WTC11 (cell line): ENCODE data around the gene HAX1. TPM values are rescaled to one million over a fixed set of nuclear protein-coding genes. Genes with fewer than 3 reads are reported as not detected.

Experiments used
- ATAC-seq: fragments of 200-7000 bp; cut with Tn5 transposase; 2 replicates; pipeline ENCODE4 v1.10.0; 2021; ENCODE audit warnings: mild to moderate bottlenecking, moderate library complexity
- CTCF ChIA-PET: fragments of 300-600 bp; sonication (Branson Sonifier 250); formaldehyde crosslinking; loops from one replicate; lab custom pipeline; 2021; ENCODE audit warnings: antibody characterized with exemption; lab: Charles Lee
- POLR2A ChIA-PET: fragments of 350-600 bp; sonication (Branson Sonifier 250); formaldehyde crosslinking; loops from one replicate; lab custom pipeline; 2021; ENCODE audit warnings: antibody characterized with exemption; lab: Charles Lee
- DNase-seq: peaks from one replicate; pipeline ENCODE4 v3.0.0; 2021; ENCODE audit warnings: low spot score
- H3K27ac Mint-ChIP-seq: 2 replicates; pipeline ENCODE4 v1.8.0; 2021; ENCODE audit warnings: mixed read lengths
- H3K27me3 Mint-ChIP-seq: 2 replicates; pipeline ENCODE4 v1.8.0; 2021; ENCODE audit warnings: low read depth, mild to moderate bottlenecking, moderate library complexity, mixed read lengths
- H3K36me3 Mint-ChIP-seq: 2 replicates; pipeline ENCODE4 v1.8.0; 2021; ENCODE audit warnings: mixed read lengths
- H3K4me1 Mint-ChIP-seq: 2 replicates; pipeline ENCODE4 v1.8.0; 2022; ENCODE audit warnings: mixed read lengths
- H3K4me3 Mint-ChIP-seq: 2 replicates; pipeline ENCODE4 v1.8.0; 2021; ENCODE audit warnings: mild to moderate bottlenecking, moderate library complexity, mixed read lengths
- H3K9me3 Mint-ChIP-seq: 2 replicates; pipeline ENCODE4 v1.8.0; 2021; ENCODE audit warnings: mixed read lengths
- ATF1 ChIP-seq: sonication (generic); formaldehyde crosslinking; IDR thresholded peaks from 2 replicates; pipeline ENCODE4 v1.8.1; 2023; ENCODE audit warnings: mild to moderate bottlenecking, moderate library complexity, missing genetic modification reagents
- E2F5 ChIP-seq: sonication (generic); formaldehyde crosslinking; IDR thresholded peaks from 2 replicates; pipeline ENCODE4 v1.8.1; 2022; ENCODE audit warnings: mild to moderate bottlenecking, moderate library complexity, missing genetic modification reagents
- EMX1 ChIP-seq: fragments of 250-450 bp; sonication (Bioruptor Pico); IDR thresholded peaks from 2 replicates; pipeline ENCODE4 v1.8.0; 2021; ENCODE audit warnings: mild to moderate bottlenecking
- ESRRA ChIP-seq: sonication (generic); formaldehyde crosslinking; IDR thresholded peaks from 2 replicates; pipeline ENCODE4 v1.8.1; 2022; ENCODE audit warnings: mild to moderate bottlenecking, missing genetic modification reagents, borderline replicate concordance
- FOXP4 ChIP-seq: sonication (generic); formaldehyde crosslinking; IDR thresholded peaks from 2 replicates; pipeline ENCODE4 v1.8.0; 2022; ENCODE audit warnings: mild to moderate bottlenecking, missing genetic modification reagents
- GABPB1 ChIP-seq: sonication (generic); formaldehyde crosslinking; IDR thresholded peaks from 2 replicates; pipeline ENCODE4 v1.8.1; 2023; ENCODE audit warnings: mild to moderate bottlenecking, missing genetic modification reagents
- NFE2L1 ChIP-seq: sonication (generic); formaldehyde crosslinking; IDR thresholded peaks from 2 replicates; pipeline ENCODE4 v1.8.1; 2023; ENCODE audit warnings: missing genetic modification reagents
- SP1 ChIP-seq: sonication (generic); formaldehyde crosslinking; conservative IDR thresholded peaks from 2 replicates; pipeline ENCODE4 v1.8.1; 2022; ENCODE audit warnings: missing genetic modification reagents
- STAT6 ChIP-seq: sonication (generic); formaldehyde crosslinking; conservative IDR thresholded peaks from 2 replicates; pipeline ENCODE4 v1.8.1; 2023; ENCODE audit warnings: mild to moderate bottlenecking, low read depth, missing genetic modification reagents, moderate library complexity
- ZNF121 ChIP-seq: sonication (generic); formaldehyde crosslinking; IDR thresholded peaks from 2 replicates; pipeline ENCODE4 v1.8.0; 2023; ENCODE audit warnings: missing genetic modification reagents
- ZNF671 ChIP-seq: fragments of 250-450 bp; sonication (Bioruptor Pico); IDR thresholded peaks from 2 replicates; pipeline ENCODE4 v1.8.0; 2021; ENCODE audit warnings: mild to moderate bottlenecking
- total RNA-seq: library from RNA; stranded (reverse); gene quantifications from 3 replicates; pipeline ENCODE4 v1.2.3, GENCODE V29; 2021
- TF ChIP-seq, protein P1 (sequence below): sonication (generic); formaldehyde crosslinking; IDR thresholded peaks from 2 replicates; pipeline ENCODE4 v1.8.1; 2023; ENCODE audit warnings: mild to moderate bottlenecking, missing genetic modification reagents, moderate library complexity
- TF ChIP-seq, protein P2 (sequence below): fragments of 250-450 bp; sonication (Bioruptor Pico); conservative IDR thresholded peaks from 2 replicates; pipeline ENCODE4 v1.9.0; 2021; ENCODE audit warnings: mild to moderate bottlenecking

Gene HAX1
- total RNA-seq, 1 experiment from 2014 or later: 69.2 TPM

DNA sequence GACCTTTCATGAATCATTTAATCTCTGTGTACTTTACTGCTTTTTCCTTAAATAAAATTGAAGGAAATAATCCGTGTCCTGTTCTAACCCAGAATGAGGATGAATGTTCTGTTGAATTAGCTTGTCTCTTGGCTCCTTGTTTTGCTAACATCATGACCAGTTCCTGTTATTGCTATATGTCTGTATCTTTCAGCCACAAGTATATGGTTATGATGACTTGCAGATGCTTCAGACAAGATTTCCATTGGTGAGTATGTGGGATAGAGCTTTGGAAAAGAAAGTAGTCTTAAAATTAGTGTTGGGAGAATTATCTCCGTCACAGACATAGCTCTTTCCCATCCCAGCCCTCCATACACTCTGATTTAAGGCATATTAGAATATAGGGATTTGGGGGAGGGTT is 13.6 kb upstream of the HAX1 start:
- no peak for ATAC-seq
- TF ChIP-seq FOXP4: no peak
- no peak for TF ChIP-seq GABPB1
- TF ChIP-seq ATF1 (CRISPR knock-in tag): no peak
- no peak for TF ChIP-seq ESRRA (CRISPR knock-in tag)
- TF ChIP-seq, protein P1, sequence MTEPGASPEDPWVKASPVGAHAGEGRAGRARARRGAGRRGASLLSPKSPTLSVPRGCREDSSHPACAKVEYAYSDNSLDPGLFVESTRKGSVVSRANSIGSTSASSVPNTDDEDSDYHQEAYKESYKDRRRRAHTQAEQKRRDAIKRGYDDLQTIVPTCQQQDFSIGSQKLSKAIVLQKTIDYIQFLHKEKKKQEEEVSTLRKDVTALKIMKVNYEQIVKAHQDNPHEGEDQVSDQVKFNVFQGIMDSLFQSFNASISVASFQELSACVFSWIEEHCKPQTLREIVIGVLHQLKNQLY (CRISPR knock-in tag): no peak
- TF ChIP-seq NFE2L1 (CRISPR knock-in tag): no peak
- no peak for TF ChIP-seq ZNF671 (CRISPR knock-in tag)
- no peak for TF ChIP-seq EMX1
- no peak for TF ChIP-seq SP1 (CRISPR knock-in tag)
- no peak for TF ChIP-seq E2F5 (CRISPR knock-in tag)
- TF ChIP-seq STAT6: no peak
- no peak for DNase-seq
- Mint-ChIP-seq H3K9me3 (no peaks in the 10 kb centered on the region), H3K4me1 (no peaks in the 10 kb centered on the region), H3K4me3 (no peak overlapping the region), H3K27me3 (no peaks in the 10 kb centered on the region), H3K27ac (peak overlapping the region; percentile 52; the same call in 1 of the 2 replicates), H3K36me3 (peaks cover 96% of the 10 kb centered on the region)
- ChIA-PET CTCF (interaction anchor here (0.8 to 1.0 kb wide), 3 partner anchors 59 to 76 kb away, joined by 3 to 4 read pairs (median 3); no protein-coding TSS in a partner anchor), POLR2A (interaction anchor here (0.6 kb wide), 1 partner anchor 137 kb away, joined by 3 read pairs; no protein-coding TSS in a partner anchor)

- ATAC-seq (no peak), DNase-seq (no peak)
- H3K27me3 Mint-ChIP-seq: no peaks in the 10 kb centered on the region
- CTCF ChIA-PET: no interaction called here
- H3K9me3 Mint-ChIP-seq: no peaks in the 10 kb centered on the region
- POLR2A ChIA-PET: no interaction called here
- no peak overlapping the region for H3K27ac Mint-ChIP-seq
- no peaks in the 10 kb centered on the region for H3K4me1 Mint-ChIP-seq
- no peak overlapping the region for H3K4me3 Mint-ChIP-seq
- H3K36me3 Mint-ChIP-seq: peaks cover 87% of the 10 kb centered on the region
- TF ChIP-seq, protein P2, sequence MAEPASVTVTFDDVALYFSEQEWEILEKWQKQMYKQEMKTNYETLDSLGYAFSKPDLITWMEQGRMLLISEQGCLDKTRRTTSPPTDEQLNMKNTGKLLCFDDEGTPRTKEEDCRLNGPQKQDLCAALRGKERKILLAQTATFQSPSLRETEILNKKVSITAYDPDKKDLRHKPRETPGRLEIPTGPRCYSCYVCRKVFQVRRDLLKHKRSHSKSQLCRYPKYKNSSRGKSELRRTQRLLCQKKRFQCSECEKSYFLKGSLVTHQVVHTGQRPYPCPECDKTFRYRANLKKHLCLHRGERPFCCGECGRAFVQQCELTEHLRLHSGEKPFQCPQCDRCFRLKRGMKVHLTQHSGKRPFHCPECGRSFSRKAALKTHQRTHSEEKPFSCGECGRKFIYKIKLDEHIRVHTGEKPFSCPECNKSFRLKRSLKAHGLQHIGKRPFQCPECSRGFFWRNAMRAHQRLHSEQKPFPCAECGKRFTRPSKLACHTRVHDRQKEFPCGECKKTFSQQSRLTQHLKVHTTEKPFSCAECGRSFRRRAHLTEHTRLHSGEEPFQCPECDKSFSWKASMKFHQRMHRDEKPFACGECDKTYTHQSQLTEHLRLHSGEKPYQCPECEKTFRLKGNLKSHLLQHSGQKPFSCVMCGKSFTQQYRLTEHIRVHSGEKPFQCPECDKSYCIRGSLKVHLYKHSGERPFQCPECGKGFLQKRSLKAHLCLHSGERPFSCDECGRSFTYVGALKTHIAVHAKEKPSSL (CRISPR knock-in tag): no peak
- TF ChIP-seq ZNF121 (CRISPR knock-in tag): 0 out of 2 replicates have a peak, but pooled peaks have one; percentile 33
Measured at GRCh38 chr1:154260127-154260526, 12.3 kb upstream of the HAX1 start.
